Ovary (tissue), 9 donors: Measurements from ENCODE around the gene TEX2. TPM values are rescaled to one million over a fixed set of nuclear protein-coding genes. Genes with fewer than 3 reads are reported as not detected.

ENCODE experiments used
- DNase-seq, 5 donors: peaks; one replicate each; pipeline ENCODE4 v3.0.0-alpha.2; 2019 to 2020
- H3K27ac ChIP-seq, 2 donors: fragments of 200-600 bp; one replicate each; pipeline versions ENCODE4 v1.5.1 to v1.8.0; 2019 to 2022
- H3K27me3 ChIP-seq: fragments of 200-600 bp; one replicate; pipeline ENCODE4 v1.8.0; 2022
- H3K36me3 ChIP-seq: fragments of 200-600 bp; sonication (generic); one replicate; pipeline ENCODE4 v1.5.1; 2019
- H3K4me1 ChIP-seq: one replicate; pipeline ENCODE4 v1.8.1; 2013; ENCODE audit warnings: mild to moderate bottlenecking, moderate library complexity; ENCODE audit not compliant: insufficient read depth
- H3K4me3 ChIP-seq: fragments of 200-600 bp; sonication (generic); one replicate; pipeline ENCODE4 v1.5.1; 2017
- H3K9me3 ChIP-seq, 2 donors: fragments of 200-600 bp in 1 of 2; sonication (generic) in 1 of 2; one replicate each; pipeline versions ENCODE4 v1.5.1 to v1.8.1; 2013 to 2019; ENCODE audit warnings: mild to moderate bottlenecking in 1 of 2, moderate library complexity in 1 of 2
- CTCF ChIP-seq, 3 donors: fragments of 450-650 bp in 2 of 3; fragments of 200-600 bp in 1 of 3; IDR thresholded peaks; one replicate each; pipeline versions ENCODE4 v1.5.1 to v1.8.0; 2016 to 2022; ENCODE audit warnings: antibody characterized with exemption in 3 of 3, mild to moderate bottlenecking in 1 of 3
- EP300 ChIP-seq: sonication (generic); formaldehyde crosslinking; IDR thresholded peaks from one replicate; pipeline ENCODE4 v1.6.1; 2017; ENCODE audit warnings: antibody characterized with exemption
- POLR2A ChIP-seq: fragments of 450-650 bp; IDR thresholded peaks from one replicate; pipeline ENCODE4 v1.6.1; 2017; ENCODE audit warnings: antibody characterized with exemption, mild to moderate bottlenecking, moderate library complexity
- WGBS, 3 donors: extraction: QIAGEN DNeasy Blood & Tissue Kit in 1 of 3; methylation state at CpG; one replicate each; pipeline versions ENCODE4 v1.1.5 to v1.1.7; 2013 to 2017; 5-methylcytosine and 5-hydroxymethylcytosine counted together
- intact Hi-C, 4 donors: fragments of 100-400 bp; cut with DNase I; formaldehyde crosslinking; loops; one replicate each; pipeline versions ENCODE4 v1.11.0 to v1.15.1; 2022 to 2023
- polyA plus RNA-seq, 2 donors: library from polyadenylated mRNA; stranded (reverse); fragments of 200-250 nt in 1 of 2; fragments of 350-450 nt in 1 of 2; fragmentation: Illumina TruSeq in 1 of 2; extraction: RNeasy Lipid Tissue Mini Kit (QIAGEN cat#74804) in 1 of 2; gene quantifications; one replicate each; pipeline ENCODE4 v1.2.3, GENCODE V29; 2013 to 2014
- total RNA-seq, 7 donors: library from RNA; depleted of rRNA in 2 of 7; stranded (reverse); fragments of >200 nt in 2 of 7; fragmentation: NEBNext Ultra II Directional in 3 of 7; extraction: Animal tissue kit (Norgen Biotek cat#: 25700) in 3 of 7; gene quantifications; one replicate each; pipeline versions ENCODE4 v1.1.0 to v1.2.4, GENCODE V29; 2016 to 2023
- donor health status: DM: no; HTN: no; CAD: no; lungs with moderate emphysema.
- donor health status: DM: no; HTN: no; CAD: no.
- donor health status: Bipolar disorder and iron deficiency.
- donor health status: DM: yes; HTN: yes; CAD: no.
- donor health status: DM: no; HTN: no; CAD: no.
- donor health status: DM: yes; HTN: yes; CAD: no.

Gene TEX2
- total and polyA plus RNA-seq, 9 donors, result 13.9 to 36.7 (median 31.4) TPM

- WGBS, 3 donors, result 9 to 24% (median 20%) methylated on average over 4 of the region's 4 CpGs
- Histone ChIP-seq H3K27ac (no peak overlapping the region), H3K36me3 (no peaks in the 10 kb centered on the region), H3K4me3 (no peak overlapping the region), H3K4me1 (peaks cover 6% of the 10 kb centered on the region), H3K27me3 (no peaks in the 10 kb centered on the region), H3K9me3 (no peaks in the 10 kb centered on the region)
- no peak for DNase-seq
- TF ChIP-seq POLR2A (no peak), EP300 (no peak), CTCF (IDR thresholded peaks at IDR 0.05) (no peak)
- intact Hi-C loops, result no loop called here
Observed at GRCh38 chr17:64154313-64154695, 108.8 kb downstream of the TEX2 start.

GRCh38 chr17:64153565-64154312, 109.3 kb downstream of the TEX2 start:
- peaks cover 6% of the 10 kb centered on the region for H3K4me1 ChIP-seq
- 69 to 88% (median 80%) methylated on average over 3 of the region's 3 CpGs for whole genome bisulfite sequencing, 3 donors
- H3K27ac ChIP-seq, result no peak overlapping the region
- H3K4me3 ChIP-seq, result no peak overlapping the region
- DNase-seq, result no peak
- H3K9me3 ChIP-seq, result no peaks in the 10 kb centered on the region
- no peaks in the 10 kb centered on the region for H3K36me3 ChIP-seq
- TF ChIP-seq CTCF (IDR thresholded peaks at IDR 0.05) (no peak), EP300 (no peak), POLR2A (no peak)
- intact Hi-C loops, result no loop called here
- no peaks in the 10 kb centered on the region for H3K27me3 ChIP-seq

GRCh38 chr17:64152428-64153125, 110.5 kb downstream of the TEX2 start:
- Histone ChIP-seq H3K27ac (no peak overlapping the region), H3K27me3 (no peaks in the 10 kb centered on the region), H3K4me1 (peaks cover 9% of the 10 kb centered on the region), H3K9me3 (no peaks in the 10 kb centered on the region), H3K4me3 (no peak overlapping the region), H3K36me3 (no peaks in the 10 kb centered on the region)
- intact Hi-C loops, result no loop called here
- 41 to 72% (median 47%) methylated on average over 7 of the region's 7 CpGs for WGBS, 3 donors
- DNase-seq, result no peak
- TF ChIP-seq CTCF (IDR thresholded peaks at IDR 0.05) (no peak), EP300 (no peak), POLR2A (no peak)

GRCh38 chr17:64151016-64151368, 112.1 kb downstream of the TEX2 start:
- no peaks in the 10 kb centered on the region for H3K9me3 ChIP-seq
- no peak overlapping the region for H3K27ac ChIP-seq
- peaks cover 11% of the 10 kb centered on the region for H3K4me1 ChIP-seq
- H3K4me3 ChIP-seq, result no peak overlapping the region
- intact Hi-C loops, result no loop called here
- no peak for DNase-seq
- TF ChIP-seq POLR2A (no peak), CTCF (IDR thresholded peaks at IDR 0.05) (no peak), EP300 (no peak)
- H3K27me3 ChIP-seq, result no peaks in the 10 kb centered on the region
- WGBS, 3 donors, result 92 to 96% (median 96%) methylated on average over 1 of the region's 1 CpG
- H3K36me3 ChIP-seq, result no peaks in the 10 kb centered on the region
